Left ventricle myocardium inferior (tissue), 1 donor: Measurements from ENCODE around the gene YIF1A. TPM values are rescaled to one million over a fixed set of nuclear protein-coding genes. Genes with fewer than 3 reads are reported as not detected.

Experiments
- DNase-seq: peaks from one replicate; pipeline ENCODE4 v3.0.0-alpha.2; 2020
- H3K27ac ChIP-seq: fragments of 200-600 bp; replicated peaks from 2 replicates; pipeline ENCODE4 v1.8.0; 2021
- H3K27me3 ChIP-seq: fragments of 200-600 bp; 2 replicates; pipeline ENCODE4 v1.8.0; 2021; ENCODE audit warnings: low read depth
- H3K36me3 ChIP-seq: fragments of 200-600 bp; 2 replicates; pipeline ENCODE4 v1.8.0; 2021
- H3K4me1 ChIP-seq: fragments of 200-600 bp; 2 replicates; pipeline ENCODE4 v1.8.0; 2021
- H3K4me3 ChIP-seq: fragments of 200-600 bp; 2 replicates; pipeline ENCODE4 v1.8.0; 2021; ENCODE audit warnings: mild to moderate bottlenecking, moderate library complexity
- H3K9me3 ChIP-seq: fragments of 200-600 bp; replicated peaks from 2 replicates; pipeline ENCODE4 v1.8.0; 2021
- CTCF ChIP-seq: fragments of 200-600 bp; IDR thresholded peaks from 2 replicates; pipeline ENCODE4 v1.8.0; 2021; ENCODE audit warnings: antibody characterized with exemption, mild to moderate bottlenecking, borderline replicate concordance
- intact Hi-C: fragments of 100-400 bp; cut with micrococcal nuclease; formaldehyde crosslinking; loops from one replicate; pipeline ENCODE4 v1.11.0; 2022
- total RNA-seq: library from RNA; stranded (reverse); fragmentation: NEBNext Ultra II Directional; extraction: Animal tissue kit (Norgen Biotek cat#: 25700); gene quantifications from one replicate; pipeline ENCODE4 v1.2.1, GENCODE V29; 2021
- donor health status: DM: no; HTN: yes; CAD: no; lungs with severe emphysema.

Gene YIF1A
- total RNA-seq, 1 donor from 2014 or later, result 45.6 TPM

- Histone ChIP-seq H3K27me3 (no peaks in the 10 kb centered on the region), H3K27ac (no peak overlapping the region), H3K4me1 (peaks cover 28% of the 10 kb centered on the region), H3K4me3 (no peak overlapping the region), H3K36me3 (peaks cover 48% of the 10 kb centered on the region), H3K9me3 (no peaks in the 10 kb centered on the region)
- intact Hi-C loops, result no loop called here
- no peak for TF ChIP-seq CTCF
- no peak for DNase-seq
Observed at GRCh38 chr11:66264383-66264782, 24.6 kb downstream of the YIF1A start.

GRCh38 chr11:66263785-66264184 lies 25.2 kb downstream of the YIF1A start:
- intact Hi-C loops, result no loop called here
- Histone ChIP-seq H3K27ac (no peak overlapping the region), H3K27me3 (no peaks in the 10 kb centered on the region), H3K4me1 (peaks cover 24% of the 10 kb centered on the region), H3K36me3 (peaks cover 48% of the 10 kb centered on the region), H3K4me3 (no peak overlapping the region), H3K9me3 (no peaks in the 10 kb centered on the region)
- TF ChIP-seq CTCF, result no peak
- DNase-seq, result no peak

GRCh38 chr11:66263231-66263630 lies 25.7 kb downstream of the YIF1A start:
- Histone ChIP-seq H3K4me3 (no peak overlapping the region), H3K36me3 (peaks cover 48% of the 10 kb centered on the region), H3K27me3 (no peaks in the 10 kb centered on the region), H3K9me3 (no peaks in the 10 kb centered on the region), H3K27ac (no peak overlapping the region), H3K4me1 (peaks cover 26% of the 10 kb centered on the region)
- DNase-seq, result no peak
- no peak for TF ChIP-seq CTCF
- intact Hi-C loops, result no loop called here

- Histone ChIP-seq H3K27ac (no peak overlapping the region), H3K4me3 (no peak overlapping the region), H3K9me3 (no peaks in the 10 kb centered on the region), H3K4me1 (peaks cover 26% of the 10 kb centered on the region), H3K36me3 (peaks cover 48% of the 10 kb centered on the region), H3K27me3 (no peaks in the 10 kb centered on the region)
- no peak for DNase-seq
- no peak for TF ChIP-seq CTCF
- intact Hi-C loops, result no loop called here
Observed at GRCh38 chr11:66262696-66263095, 26.2 kb downstream of the YIF1A start.

GRCh38 chr11:66262191-66262590 lies 26.8 kb downstream of the YIF1A start:
- no peak for TF ChIP-seq CTCF
- no peaks in the 10 kb centered on the region for H3K27me3 ChIP-seq
- H3K36me3 ChIP-seq, result peaks cover 48% of the 10 kb centered on the region
- H3K4me3 ChIP-seq, result no peak overlapping the region
- H3K9me3 ChIP-seq, result no peaks in the 10 kb centered on the region
- H3K4me1 ChIP-seq, result peaks cover 28% of the 10 kb centered on the region
- DNase-seq, result no peak
- intact Hi-C loops, result no loop called here
- no peak overlapping the region for H3K27ac ChIP-seq

GRCh38 chr11:66261578-66261977 lies 27.4 kb downstream of the YIF1A start:
- H3K27ac ChIP-seq, result no peak overlapping the region
- H3K9me3 ChIP-seq, result no peaks in the 10 kb centered on the region
- H3K27me3 ChIP-seq, result no peaks in the 10 kb centered on the region
- H3K36me3 ChIP-seq, result peaks cover 48% of the 10 kb centered on the region
- no peak for TF ChIP-seq CTCF
- DNase-seq, result no peak
- intact Hi-C loops, result no loop called here
- peaks cover 28% of the 10 kb centered on the region for H3K4me1 ChIP-seq
- H3K4me3 ChIP-seq, result no peak overlapping the region
